H1 (cell line): ENCODE results near the gene ANKRD2. TPM values are rescaled to one million over a fixed set of nuclear protein-coding genes. Genes with fewer than 3 reads are reported as not detected.

Source experiments
- CTCF ChIA-PET: fragments of 300-600 bp; sonication (Branson Sonifier 250); formaldehyde crosslinking; loops from one replicate; lab custom pipeline; 2021; ENCODE audit not compliant: partially characterized antibody; lab: Charles Lee
- POLR2A ChIA-PET: fragments of 300-600 bp; sonication (Branson Sonifier 250); formaldehyde crosslinking; loops from one replicate; lab custom pipeline; 2021; ENCODE audit warnings: inconsistent platforms; ENCODE audit not compliant: partially characterized antibody; lab: Charles Lee
- DNase-seq, 2 experiments: peaks; one replicate each; pipeline versions ENCODE4 v3.0.0 to v3.0.0-alpha.2; 2010 to 2022; ENCODE audit warnings: low spot score in 2 of 2, low read depth in 1 of 2, mixed read lengths in 1 of 2
- FAIRE-seq: peaks from 2 replicates; lab custom pipeline; 2011; peaks lifted over from hg19 to GRCh38; lab: Jason Lieb, UNC
- H2AFZ ChIP-seq: 2 replicates; pipeline ENCODE4 v1.8.1; 2012; ENCODE audit warnings: low read length, inconsistent platforms
- H2AK5ac ChIP-seq: 2 replicates; pipeline ENCODE4 v1.6.1; 2013; ENCODE audit warnings: low read depth, low read length
- H2BK120ac ChIP-seq: replicated peaks from 2 replicates; pipeline ENCODE3; 2013; ENCODE audit warnings: low read depth, low read length, inconsistent platforms
- H2BK12ac ChIP-seq: 2 replicates; pipeline ENCODE4 v1.6.1; 2013; ENCODE audit warnings: low read depth, low read length
- H2BK15ac ChIP-seq: 2 replicates; pipeline ENCODE4 v1.6.1; 2013; ENCODE audit warnings: low read length
- H2BK20ac ChIP-seq: 2 replicates; pipeline ENCODE4 v1.6.1; 2013; ENCODE audit warnings: low read length
- H2BK5ac ChIP-seq: 2 replicates; pipeline ENCODE4 v1.6.1; 2013; ENCODE audit warnings: low read depth, low read length
- H3K14ac ChIP-seq: 2 replicates; pipeline ENCODE4 v1.6.1; 2013; ENCODE audit warnings: inconsistent platforms; ENCODE audit not compliant: insufficient read length
- H3K18ac ChIP-seq: 2 replicates; pipeline ENCODE4 v1.6.1; 2013; ENCODE audit warnings: low read length; ENCODE audit errors: extremely low read depth
- H3K23ac ChIP-seq: 2 replicates; pipeline ENCODE4 v1.6.1; 2013; ENCODE audit warnings: inconsistent platforms; ENCODE audit not compliant: insufficient read length
- H3K23me2 ChIP-seq: 2 replicates; pipeline ENCODE4 v1.6.1; 2013; ENCODE audit warnings: low read depth, low read length
- H3K27ac ChIP-seq: 2 replicates; pipeline ENCODE4 v1.6.1; 2011; ENCODE audit warnings: low read depth, low read length, inconsistent platforms
- H3K27me3 ChIP-seq, 4 experiments: replicated peaks in 1 of 4; 1 replicate in 1 of 4; 2 replicates in 3 of 4; pipeline versions ENCODE4 v1.6.1 to v1.8.1; 2011 to 2013; ENCODE audit warnings: low read length in 3 of 4, mild to moderate bottlenecking in 3 of 4, inconsistent platforms in 2 of 4, mixed read lengths in 2 of 4, moderate library complexity in 1 of 4; ENCODE audit not compliant: control insufficient read depth in 3 of 4, insufficient read depth in 3 of 4; ENCODE audit errors: extremely low read depth in 1 of 4
- H3K36me3 ChIP-seq, 4 experiments: 2 replicates each; pipeline versions ENCODE4 v1.6.1 to v1.8.1; 2011 to 2013; ENCODE audit warnings: mild to moderate bottlenecking in 4 of 4, low read length in 3 of 4, moderate library complexity in 2 of 4, control low read depth in 1 of 4, inconsistent platforms in 1 of 4; ENCODE audit not compliant: insufficient read depth in 4 of 4, control insufficient read depth in 2 of 4
- H3K4ac ChIP-seq: replicated peaks from 2 replicates; pipeline ENCODE3; 2013; ENCODE audit warnings: low read length, low read depth, mixed read lengths, inconsistent platforms; ENCODE audit not compliant: insufficient read length
- H3K4me1 ChIP-seq, 4 experiments: replicated peaks in 1 of 4; 1 replicate in 1 of 4; 2 replicates in 3 of 4; pipeline versions ENCODE4 v1.6.1 to v1.8.1; 2011 to 2013; ENCODE audit warnings: low read length in 3 of 4, inconsistent platforms in 2 of 4, mixed read lengths in 1 of 4; ENCODE audit not compliant: insufficient read depth in 4 of 4, control insufficient read depth in 3 of 4
- H3K4me2 ChIP-seq, 2 experiments: 2 replicates each; pipeline versions ENCODE4 v1.6.1 to v1.8.1; 2011 to 2013; ENCODE audit warnings: low read depth in 2 of 2, low read length in 2 of 2, control low read depth in 1 of 2, inconsistent platforms in 1 of 2, mild to moderate bottlenecking in 1 of 2; ENCODE audit not compliant: insufficient read depth in 1 of 2
- H3K4me3 ChIP-seq, 4 experiments: fragments of 200-600, 300-600 bp in 1 of 4; sonication (generic), shearing (Covaris generic), sonication (Bioruptor Twin) in 1 of 4; 2 replicates each; pipeline versions ENCODE4 v1.5.1 to v1.8.1; 2011 to 2016; ENCODE audit warnings: low read length in 4 of 4, low read depth in 3 of 4, control low read depth in 2 of 4, inconsistent platforms in 2 of 4, mild to moderate bottlenecking in 2 of 4, mixed read lengths in 1 of 4, moderate library complexity in 1 of 4; ENCODE audit not compliant: insufficient read depth in 2 of 4; ENCODE audit errors: extremely low read depth in 1 of 4
- H3K56ac ChIP-seq: replicated peaks from 2 replicates; pipeline ENCODE3; 2013; ENCODE audit warnings: low read depth, mild to moderate bottlenecking, mixed read lengths, low read length, inconsistent platforms; ENCODE audit not compliant: insufficient read length
- H3K79me1 ChIP-seq: 2 replicates; pipeline ENCODE4 v1.6.1; 2013; ENCODE audit warnings: low read depth, low read length, control low read depth
- H3K79me2 ChIP-seq, 2 experiments: 2 replicates each; pipeline versions ENCODE4 v1.6.1 to v1.8.1; 2012 to 2013; ENCODE audit warnings: low read length in 2 of 2, mild to moderate bottlenecking in 2 of 2, inconsistent platforms in 1 of 2; ENCODE audit not compliant: insufficient read depth in 2 of 2, control insufficient read depth in 1 of 2
- H3K9ac ChIP-seq, 4 experiments: replicated peaks in 1 of 4; 1 replicate in 1 of 4; 2 replicates in 3 of 4; pipeline versions ENCODE4 v1.6.1 to v1.8.1; 2011 to 2013; ENCODE audit warnings: low read depth in 3 of 4, low read length in 3 of 4, control low read depth in 2 of 4, mild to moderate bottlenecking in 2 of 4, moderate library complexity in 2 of 4, inconsistent platforms in 1 of 4; ENCODE audit errors: extremely low read depth in 1 of 4
- H3K9me3 ChIP-seq, 2 experiments: 2 replicates each; pipeline versions ENCODE4 v1.6.1 to v1.8.1; 2012 to 2013; ENCODE audit warnings: mild to moderate bottlenecking in 2 of 2, moderate library complexity in 2 of 2, control low read depth in 1 of 2, inconsistent platforms in 1 of 2, low read depth in 1 of 2, low read length in 1 of 2, mixed read lengths in 1 of 2; ENCODE audit not compliant: insufficient read depth in 2 of 2
- H4K20me1 ChIP-seq, 2 experiments: replicated peaks in 1 of 2; 2 replicates each; pipeline versions ENCODE3 to v1.8.1; 2011 to 2013; ENCODE audit warnings: inconsistent platforms in 2 of 2, low read length in 2 of 2, mild to moderate bottlenecking in 1 of 2; ENCODE audit not compliant: insufficient read depth in 2 of 2, control insufficient read depth in 1 of 2
- H4K5ac ChIP-seq: 2 replicates; pipeline ENCODE4 v1.6.1; 2013; ENCODE audit warnings: low read length, low read depth, mixed read lengths, inconsistent platforms; ENCODE audit not compliant: insufficient read length
- H4K8ac ChIP-seq: 2 replicates; pipeline ENCODE4 v1.8.0; 2013; ENCODE audit warnings: mild to moderate bottlenecking, moderate library complexity, low read length, inconsistent platforms; ENCODE audit not compliant: insufficient read depth; ENCODE audit errors: extremely low read depth
- H4K91ac ChIP-seq: replicated peaks from 2 replicates; pipeline ENCODE3; 2013; ENCODE audit warnings: low read length, mixed read lengths, inconsistent platforms; ENCODE audit not compliant: insufficient read length
- BCL11A ChIP-seq, 2 experiments: IDR thresholded peaks; one replicate each; pipeline ENCODE4 v1.6.1; 2011; ENCODE audit warnings: low read depth in 2 of 2, low read length in 2 of 2, mild to moderate bottlenecking in 2 of 2
- CTCF ChIP-seq, 3 experiments: IDR thresholded peaks; 1 replicate in 2 of 3; 2 replicates in 1 of 3; pipeline versions ENCODE4 v1.5.1 to v1.6.1; 2011; ENCODE audit warnings: low read length in 3 of 3, mild to moderate bottlenecking in 3 of 3, inconsistent platforms in 2 of 3, low read depth in 1 of 3, moderate library complexity in 1 of 3; ENCODE audit not compliant: insufficient read depth in 1 of 3; ENCODE audit errors: control extremely low read depth in 1 of 3
- EP300 ChIP-seq, 2 experiments: IDR thresholded peaks; 1 replicate in 1 of 2; 2 replicates in 1 of 2; pipeline ENCODE4 v1.6.1; 2011 to 2012; ENCODE audit warnings: low read depth in 2 of 2, low read length in 2 of 2, mild to moderate bottlenecking in 2 of 2, borderline replicate concordance in 1 of 2, inconsistent platforms in 1 of 2, moderate library complexity in 1 of 2
- KDM5A ChIP-seq: fragments of 200-600 bp; IDR thresholded peaks from 2 replicates; pipeline ENCODE4 v1.7.1; 2012; ENCODE audit warnings: mild to moderate bottlenecking, low read length, inconsistent platforms, mixed read lengths
- YY1 ChIP-seq: IDR thresholded peaks from 2 replicates; pipeline ENCODE4 v1.6.1; 2011; ENCODE audit warnings: low read depth, mild to moderate bottlenecking, low read length
- WGBS, 2 experiments: shearing (Covaris generic) in 1 of 2; methylation state at CpG; one replicate each; pipeline versions ENCODE4 v1.1.6 to v1.1.7; 2013 to 2015; ENCODE audit warnings: low lambda C conversion rate in 2 of 2, mixed read lengths in 2 of 2, inconsistent platforms in 1 of 2, low coverage in 1 of 2, missing lambda C conversion rate in 1 of 2; ENCODE audit not compliant: insufficient replicate concordance in 2 of 2, insufficient coverage in 1 of 2, insufficient read length in 1 of 2; ENCODE audit errors: extremely low coverage in 1 of 2, missing lambda C conversion rate in 1 of 2; 5-methylcytosine and 5-hydroxymethylcytosine counted together
- polyA plus RNA-seq, 7 experiments: library from polyadenylated mRNA; depleted of rRNA in 3 of 7; stranded (reverse) in 5 of 7; unstranded in 2 of 7; fragments of >200 nt in 5 of 7; fragments of 200-250 nt in 2 of 7; gene quantifications; 1 replicate in 5 of 7; 2 replicates in 1 of 7; 4 replicates in 1 of 7; pipeline versions ENCODE4 v1.2.1 to v1.2.3, GENCODE V29; 2011 to 2013; ENCODE audit warnings: missing spikeins in 2 of 7, mixed read lengths in 2 of 7
- total RNA-seq: library from RNA; stranded (reverse); fragmentation: NEBNext Ultra II Directional; extraction: Animal tissue kit (Norgen Biotek cat#: 25700); gene quantifications from 2 replicates; pipeline ENCODE4 v1.2.1, GENCODE V29; 2021

ANKRD2 gene
- total and polyA plus RNA-seq, 2 of the 8 experiments (the other 6 are each of a cell fraction or from before 2014, with no cell fraction given): not detected

- no peak for FAIRE-seq
Observed at GRCh38 chr10:97547962-97548361, 24.6 kb upstream of the ANKRD2 start.

More at GRCh38 chr10:97547962-97548361, 24.6 kb upstream of the ANKRD2 start:
- H2AFZ ChIP-seq: no peak overlapping the region
- no peak overlapping the region for H4K91ac ChIP-seq
- no peaks in the 10 kb centered on the region for H3K9me3 ChIP-seq
- no peak overlapping the region for H3K56ac ChIP-seq
- H3K14ac ChIP-seq: no peak overlapping the region
- H3K79me2 ChIP-seq: no peaks in the 10 kb centered on the region
- H3K18ac ChIP-seq: no peak overlapping the region
- POLR2A ChIA-PET: no interaction called here
- no peak overlapping the region for H2BK12ac ChIP-seq
- H3K4ac ChIP-seq: no peak overlapping the region
- H2BK20ac ChIP-seq: no peak overlapping the region
- H2BK15ac ChIP-seq: peak overlapping the region; percentile 48; the same call in 1 of the 2 replicates
- DNase-seq: no peak
- H2AK5ac ChIP-seq: no peak overlapping the region
- H4K8ac ChIP-seq: no peak overlapping the region
- CTCF ChIA-PET: interaction anchor here (1.2 to 15.4 kb wide), 3 partner anchors 12 to 33 kb away, joined by 4 to 388 read pairs (median 169); partner anchors contain the start of gene ANKRD2
- H3K4me1 ChIP-seq: peaks cover 16 to 23% (median 17%) of the 10 kb centered on the region in 4 experiments
- no peak overlapping the region for H2BK120ac ChIP-seq
- no peaks in the 10 kb centered on the region for H3K36me3 ChIP-seq
- H3K23ac ChIP-seq: no peak overlapping the region
- H3K27ac ChIP-seq: no peak overlapping the region
- H3K23me2 ChIP-seq: no peaks in the 10 kb centered on the region
- peaks cover 3% of the 10 kb centered on the region for H3K79me1 ChIP-seq
- TF ChIP-seq BCL11A (IDR thresholded peaks at IDR 0.05; ENCODE audit: low read depth in 2 of 2, low read length in 2 of 2) (no peak), YY1 (no peak), EP300 (IDR thresholded peaks at IDR 0.05; ENCODE audit: borderline replicate concordance in 1 of 2, low read depth in 2 of 2, low read length in 2 of 2) (no peak), CTCF (IDR thresholded peaks at IDR 0.05; ENCODE audit: control extremely low read depth in 1 of 3, insufficient read depth in 1 of 3, low read depth in 1 of 3, low read length in 3 of 3) (no peak), KDM5A (no peak)
- H4K5ac ChIP-seq: no peak overlapping the region
- no peaks in the 10 kb centered on the region for H3K27me3 ChIP-seq
- no peak overlapping the region for H3K4me2 ChIP-seq
- H3K9ac ChIP-seq: no peak overlapping the region; a peak in 1 of 7 replicates
- H2BK5ac ChIP-seq: no peak overlapping the region
- no peak overlapping the region for H3K4me3 ChIP-seq
- WGBS, 2 experiments: 92% methylated on average over 4 of the region's 4 CpGs; no CpG with 5 or more reads in 1 of the 2 experiments
- H4K20me1 ChIP-seq: no peaks in the 10 kb centered on the region
